GM12865 (cell line): ENCODE measurements around the gene PDK2.

Experiments
- DNase-seq: peaks from one replicate; pipeline ENCODE4 v3.0.0; 2010; ENCODE audit warnings: low read depth
- H3K4me3 ChIP-seq: 2 replicates; pipeline ENCODE4 v1.5.1; 2011; ENCODE audit warnings: mild to moderate bottlenecking, low read depth, low read length, control low read depth
- CTCF ChIP-seq: IDR thresholded peaks from 2 replicates; pipeline ENCODE4 v1.5.1; 2011; ENCODE audit warnings: low read length, control low read depth, low read depth, inconsistent platforms; ENCODE audit not compliant: insufficient read depth; ENCODE audit errors: missing control alignments

PDK2 gene

GRCh38 chr17:50048988-50049387 lies 46.2 kb upstream of the PDK2 start:
- DNase-seq = no peak
- no peak overlapping the region for H3K4me3 ChIP-seq
- TF ChIP-seq CTCF = no peak

GRCh38 chr17:50049636-50050035 lies 45.5 kb upstream of the PDK2 start:
- TF ChIP-seq CTCF = no peak
- DNase-seq = no peak

GRCh38 chr17:50050431-50051032 lies 44.6 kb upstream of the PDK2 start:
- H3K4me3 ChIP-seq = no peak overlapping the region
- no peak for DNase-seq
- TF ChIP-seq CTCF = no peak

More at GRCh38 chr17:50049636-50050035, 45.5 kb upstream of the PDK2 start:
- no peak overlapping the region for H3K4me3 ChIP-seq

GRCh38 chr17:50051082-50051576 lies 44.0 kb upstream of the PDK2 start:
- no peak for TF ChIP-seq CTCF
- no peak overlapping the region for H3K4me3 ChIP-seq
- peak; percentile 47 for DNase-seq

- TF ChIP-seq CTCF = no peak
- peak; percentile 12 for DNase-seq
- H3K4me3 ChIP-seq = no peak overlapping the region
Observed at GRCh38 chr17:50051606-50052005, 43.5 kb upstream of the PDK2 start.

- no peak overlapping the region for H3K4me3 ChIP-seq
- DNase-seq = no peak
- no peak for TF ChIP-seq CTCF
Observed at GRCh38 chr17:50052241-50052796, 42.8 kb upstream of the PDK2 start.

GRCh38 chr17:50052822-50053653 lies 42.1 kb upstream of the PDK2 start:
- H3K4me3 ChIP-seq = no peak overlapping the region
- DNase-seq = no peak
- TF ChIP-seq CTCF = no peak
